ENCODE data around the gene PRLR.
"Not testable (repeated sequence)": the region's sequence is repeated elsewhere in the genome, so short reads cannot be mapped to it uniquely, and the experiment has no call there.

PRLR gene

GRCh38 chr5:35202319-35203111, 27.8 kb downstream of the PRLR start:
- in situ Hi-C loops (cut with HindIII; ENCODE audit: low pct_ligation_motif_present, low pct_unique_long_range_greater_than_20kb, low sequenced_read_pairs): no loop called here
- peak; percentile 48 for DNase-seq

DNA sequence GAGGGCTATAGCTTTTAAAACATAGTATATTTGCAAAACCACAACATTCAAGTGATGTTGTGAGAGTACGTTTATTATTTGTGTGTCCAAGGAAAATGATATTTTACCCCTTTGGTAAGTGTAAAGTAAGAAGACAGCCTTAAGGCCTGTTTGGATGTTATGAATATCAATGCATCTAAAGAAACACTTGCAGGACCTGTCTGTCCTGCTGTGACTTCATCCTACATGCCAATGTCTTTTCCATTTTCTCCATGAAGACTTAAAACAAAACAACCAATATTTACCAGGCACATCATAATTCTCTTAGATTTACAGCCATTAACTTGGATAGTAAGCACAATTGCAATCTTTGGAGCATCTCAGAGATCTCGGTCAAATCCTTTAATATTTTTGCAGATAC, 29.0 kb downstream of the PRLR start:
- no peak for DNase-seq
- in situ Hi-C loops (cut with HindIII; ENCODE audit: low pct_ligation_motif_present, low pct_unique_long_range_greater_than_20kb, low sequenced_read_pairs): no loop called here

DNA sequence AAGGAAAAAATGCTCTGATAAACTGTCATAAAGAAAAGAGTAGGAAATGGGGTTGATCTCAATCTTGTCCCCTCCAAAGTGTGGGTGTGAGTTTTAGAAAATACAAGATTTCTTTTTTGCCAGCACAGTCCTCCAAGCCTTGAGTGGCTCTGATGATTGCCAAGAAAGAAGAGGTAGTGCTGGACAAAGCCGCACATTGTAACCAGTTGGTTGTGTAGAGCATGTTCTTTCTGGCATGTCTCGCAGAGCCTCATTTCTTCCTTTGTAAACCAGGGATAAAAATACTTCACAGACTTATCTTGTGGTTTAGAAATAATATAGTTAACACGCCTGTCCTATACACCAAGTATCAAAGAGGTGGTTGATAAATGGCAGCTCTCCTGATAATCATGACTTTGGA, 30.4 kb downstream of the PRLR start:
- in situ Hi-C loops (cut with HindIII; ENCODE audit: low pct_ligation_motif_present, low pct_unique_long_range_greater_than_20kb, low sequenced_read_pairs): no loop called here
- no peak for DNase-seq

GRCh38 chr5:35198686-35199085, 31.6 kb downstream of the PRLR start:
- DNase-seq: no peak
- in situ Hi-C loops (cut with HindIII; ENCODE audit: low pct_ligation_motif_present, low pct_unique_long_range_greater_than_20kb, low sequenced_read_pairs): no loop called here

GRCh38 chr5:35198075-35198474, 32.2 kb downstream of the PRLR start:
- DNase-seq: no peak
- in situ Hi-C loops (cut with HindIII; ENCODE audit: low pct_ligation_motif_present, low pct_unique_long_range_greater_than_20kb, low sequenced_read_pairs): no loop called here

DNA sequence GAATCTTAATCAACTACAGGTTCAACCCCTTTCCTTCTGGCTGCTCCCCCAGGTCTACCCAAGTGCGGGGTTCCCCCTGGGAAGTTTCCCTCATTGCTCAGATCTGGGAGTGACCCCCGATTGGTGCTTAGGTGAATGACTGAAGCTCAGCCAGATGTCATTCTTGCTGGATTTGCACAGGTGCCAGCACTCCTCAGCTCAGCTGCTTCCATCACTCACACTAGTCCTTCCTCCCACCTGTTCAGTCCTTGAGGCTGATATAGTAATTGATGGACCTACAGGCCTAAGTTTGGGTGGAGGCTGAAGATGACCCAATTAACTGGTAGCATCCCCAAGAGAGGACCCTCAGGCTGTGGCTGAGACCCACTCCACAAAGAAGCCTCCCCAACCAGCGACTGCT, 32.9 kb downstream of the PRLR start:
- no peak for DNase-seq
- in situ Hi-C loops (cut with HindIII; ENCODE audit: low pct_ligation_motif_present, low pct_unique_long_range_greater_than_20kb, low sequenced_read_pairs): no loop called here

DNA sequence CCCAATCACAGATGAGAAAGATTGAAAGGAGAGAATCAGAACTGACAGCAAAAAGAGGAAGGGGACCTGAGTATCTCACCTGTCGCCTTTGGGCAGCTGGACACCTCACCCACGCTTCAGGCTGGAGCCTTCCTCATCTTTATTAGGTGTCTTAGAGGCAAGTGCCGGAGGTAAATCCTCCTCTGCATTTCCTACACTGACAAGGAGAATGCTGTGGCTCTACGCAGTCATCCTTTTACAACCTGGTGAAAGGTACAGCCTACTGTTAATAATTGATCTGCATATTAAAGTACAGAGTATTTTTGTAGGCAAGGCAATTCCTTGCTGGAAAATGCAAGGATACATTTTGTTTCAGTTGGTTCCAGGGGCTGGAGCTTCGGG, 34.8 kb downstream of the PRLR start:
- DNase-seq: no peak
- in situ Hi-C loops (cut with HindIII; ENCODE audit: low pct_ligation_motif_present, low pct_unique_long_range_greater_than_20kb, low sequenced_read_pairs): no loop called here

- in situ Hi-C loops (cut with HindIII; ENCODE audit: low pct_ligation_motif_present, low pct_unique_long_range_greater_than_20kb, low sequenced_read_pairs): no loop called here
- DNase-seq: no peak
These were observed 35.4 kb downstream of the PRLR start for GRCh38 chr5:35194635-35195471.

DNA sequence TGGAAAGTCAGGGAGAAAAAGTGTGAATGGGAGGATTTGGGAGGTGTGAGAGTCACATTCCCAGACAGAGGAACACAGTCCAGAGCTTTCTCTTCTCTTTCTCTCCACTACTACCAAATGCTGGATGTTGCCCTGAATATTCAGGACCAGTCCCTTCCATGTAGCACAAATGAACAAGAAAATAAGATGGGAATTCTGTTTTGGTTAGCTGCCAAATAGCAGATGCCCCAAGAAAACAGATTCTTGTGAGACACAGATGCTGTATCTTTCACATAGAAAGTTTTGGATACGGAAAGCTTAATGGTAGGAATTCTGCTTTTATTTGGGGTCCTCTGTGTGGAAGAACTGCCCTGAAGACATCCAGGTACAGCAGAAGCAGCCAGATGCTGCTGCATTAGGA, 37.8 kb downstream of the PRLR start:
- in situ Hi-C loops (cut with HindIII; ENCODE audit: low pct_ligation_motif_present, low pct_unique_long_range_greater_than_20kb, low sequenced_read_pairs): no loop called here
- no peak for DNase-seq

DNA sequence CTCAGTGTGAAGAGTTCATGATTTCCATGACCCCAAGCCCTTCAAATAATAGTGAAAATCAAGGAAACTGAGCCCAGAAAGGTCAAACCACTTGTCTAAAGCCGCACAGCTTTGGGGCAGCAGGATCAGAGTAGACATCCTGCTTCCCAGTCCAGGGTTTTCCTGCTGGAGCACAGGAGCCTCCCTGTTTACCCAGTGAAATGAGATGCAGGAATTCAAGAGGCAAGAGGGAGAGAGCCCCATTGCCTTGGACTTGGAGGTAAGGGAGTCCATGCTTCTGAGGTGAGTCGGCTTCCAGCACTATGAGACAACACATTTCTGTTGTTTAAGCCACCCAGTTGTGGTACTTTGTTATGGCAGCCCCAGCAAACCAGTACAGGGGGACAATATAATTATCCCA, 40.5 kb downstream of the PRLR start:
- DNase-seq; in situ Hi-C loops (cut with HindIII; ENCODE audit: low pct_ligation_motif_present, low pct_unique_long_range_greater_than_20kb, low sequenced_read_pairs): not testable (repeated sequence)

DNA sequence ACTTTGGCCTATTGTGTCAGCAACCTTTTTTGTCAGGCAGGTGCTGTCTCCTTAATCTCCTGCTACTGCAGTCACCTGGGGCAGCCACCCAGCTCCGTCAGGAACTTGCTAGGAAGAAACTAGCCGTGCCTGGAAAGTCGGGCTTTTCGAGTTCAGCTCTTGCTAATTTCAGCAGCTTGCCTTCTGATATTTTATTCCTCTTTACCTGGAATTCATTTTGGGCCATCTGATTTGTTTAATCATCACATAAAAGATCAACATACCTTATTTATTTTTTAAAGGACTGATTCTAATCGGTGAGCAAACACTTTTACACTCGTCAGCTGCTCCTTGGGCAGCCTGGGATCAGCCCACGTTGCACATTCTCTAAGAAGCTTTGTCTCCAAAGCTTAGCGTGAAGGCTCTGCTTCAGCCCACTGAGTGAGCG, 42.2 kb downstream of the PRLR start:
- in situ Hi-C loops (cut with HindIII; ENCODE audit: low pct_ligation_motif_present, low pct_unique_long_range_greater_than_20kb, low sequenced_read_pairs): no loop called here
- DNase-seq: no peak

DNA sequence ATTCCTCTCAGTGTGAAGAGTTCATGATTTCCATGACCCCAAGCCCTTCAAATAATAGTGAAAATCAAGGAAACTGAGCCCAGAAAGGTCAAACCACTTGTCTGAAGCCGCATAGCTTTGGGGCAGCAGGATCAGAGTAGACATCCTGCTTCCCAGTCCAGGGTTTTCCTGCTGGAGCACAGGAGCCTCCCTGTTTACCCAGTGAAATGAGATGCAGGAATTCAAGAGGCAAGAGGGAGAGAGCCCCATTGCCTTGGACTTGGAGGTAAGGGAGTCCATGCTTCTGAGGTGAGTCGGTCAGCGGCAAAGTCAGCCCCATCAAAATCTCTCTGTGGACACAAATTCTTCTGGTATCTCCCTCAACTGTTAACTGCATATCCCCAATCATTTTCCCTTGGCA, 42.7 kb downstream of the PRLR start:
- in situ Hi-C loops (cut with HindIII; ENCODE audit: low pct_ligation_motif_present, low pct_unique_long_range_greater_than_20kb, low sequenced_read_pairs); DNase-seq: not testable (repeated sequence)

DNA sequence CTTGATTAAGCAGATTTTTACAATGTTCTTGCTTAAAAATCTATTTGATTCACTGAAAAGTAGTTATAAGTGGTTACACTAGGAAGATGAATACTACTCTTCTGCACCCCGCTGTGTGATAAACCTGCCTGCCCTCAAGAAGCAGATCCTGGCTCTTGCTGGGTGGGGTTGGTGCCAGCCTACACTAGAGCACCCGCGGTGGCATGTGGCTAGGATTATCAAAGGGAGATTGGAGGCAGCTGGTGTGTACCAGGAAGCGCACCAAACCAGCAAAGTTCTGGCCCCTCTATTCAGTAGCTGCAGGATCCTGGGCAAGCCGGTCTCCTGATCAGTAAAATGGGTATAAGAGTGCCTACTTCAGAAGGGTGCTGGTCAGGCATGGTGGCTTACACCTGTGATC, 43.5 kb downstream of the PRLR start:
- in situ Hi-C loops (cut with HindIII; ENCODE audit: low pct_ligation_motif_present, low pct_unique_long_range_greater_than_20kb, low sequenced_read_pairs): no loop called here
- no peak for DNase-seq

- no peak for DNase-seq
- in situ Hi-C loops (cut with HindIII; ENCODE audit: low pct_ligation_motif_present, low pct_unique_long_range_greater_than_20kb, low sequenced_read_pairs): no loop called here
These were observed 44.8 kb downstream of the PRLR start for GRCh38 chr5:35185518-35185917.

GRCh38 chr5:35183556-35183955, 46.7 kb downstream of the PRLR start:
- no peak for DNase-seq
- in situ Hi-C loops (cut with HindIII; ENCODE audit: low pct_ligation_motif_present, low pct_unique_long_range_greater_than_20kb, low sequenced_read_pairs): no loop called here

GRCh38 chr5:35182910-35183535, 47.3 kb downstream of the PRLR start:
- in situ Hi-C loops (cut with HindIII; ENCODE audit: low pct_ligation_motif_present, low pct_unique_long_range_greater_than_20kb, low sequenced_read_pairs): no loop called here
- peak; percentile 52 for DNase-seq

DNA sequence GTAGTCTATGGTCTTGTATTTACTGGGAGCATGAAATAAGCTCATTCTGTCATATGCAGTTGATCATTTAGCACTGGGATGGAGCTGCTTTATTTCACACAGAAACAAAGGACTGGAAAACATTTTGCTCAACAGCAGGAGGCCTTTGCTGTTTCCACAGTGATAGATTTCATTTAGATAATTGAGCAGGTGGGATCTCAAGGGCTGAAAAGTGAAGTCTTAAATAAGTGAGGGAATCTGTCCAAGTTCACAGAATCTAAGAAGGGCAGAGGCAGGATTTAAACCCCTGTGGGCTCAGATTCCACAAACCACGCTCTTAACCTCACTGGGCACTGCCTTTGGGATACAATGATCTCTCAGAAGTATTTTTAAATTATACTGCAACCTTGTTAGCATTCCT, 47.8 kb downstream of the PRLR start:
- no peak for DNase-seq
- in situ Hi-C loops (cut with HindIII; ENCODE audit: low pct_ligation_motif_present, low pct_unique_long_range_greater_than_20kb, low sequenced_read_pairs): no loop called here

GRCh38 chr5:35180046-35180445, 50.2 kb downstream of the PRLR start:
- no peak for DNase-seq
- in situ Hi-C loops (cut with HindIII; ENCODE audit: low pct_ligation_motif_present, low pct_unique_long_range_greater_than_20kb, low sequenced_read_pairs): no loop called here

DNA sequence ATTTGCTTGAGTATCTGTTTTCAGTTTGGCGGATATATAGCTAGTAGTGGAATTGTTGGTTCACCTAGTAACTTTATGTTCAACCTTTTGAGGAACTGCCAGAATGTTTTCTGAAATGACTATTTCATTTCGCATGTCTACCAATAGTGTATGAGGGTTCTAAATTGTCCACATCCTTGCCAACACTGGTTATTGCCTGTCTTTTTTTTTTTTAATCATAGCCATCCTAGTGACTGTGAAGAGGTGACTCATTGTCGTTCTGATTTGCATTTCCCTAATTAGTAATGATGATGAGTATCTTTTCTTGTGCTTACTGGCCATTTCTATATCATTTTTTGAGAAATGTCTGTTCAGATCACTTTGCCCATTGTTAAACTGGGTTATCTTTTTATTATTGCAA, 52.5 kb downstream of the PRLR start:
- DNase-seq: no peak

More for the DNA sequence above, 52.5 kb downstream of the PRLR start:
- in situ Hi-C loops (cut with HindIII; ENCODE audit: low pct_ligation_motif_present, low pct_unique_long_range_greater_than_20kb, low sequenced_read_pairs): no loop called here

All from ACHN (cell line).